HFFc6 (cell line): ENCODE results near the gene TLX2. TPM values are rescaled to one million over a fixed set of nuclear protein-coding genes. Genes with fewer than 3 reads are reported as not detected.
A peak's percentile ranks its signal among the peaks of the same experiment; 100 is the strongest.
"Not testable (repeated sequence)": the region's sequence is repeated elsewhere in the genome, so short reads cannot be mapped to it uniquely, and the experiment has no call there.

ENCODE experiments used
- DNase-seq: peaks from one replicate; pipeline ENCODE4 v3.0.0-alpha.2; 2018
- H3K27ac Mint-ChIP-seq: 2 replicates; pipeline ENCODE4 v1.8.0; 2020; ENCODE audit warnings: mild to moderate bottlenecking, mixed read lengths
- H3K27me3 Mint-ChIP-seq: 2 replicates; pipeline ENCODE4 v1.8.0; 2021; ENCODE audit warnings: mild to moderate bottlenecking, moderate library complexity, mixed read lengths; ENCODE audit not compliant: insufficient read depth
- H3K36me3 Mint-ChIP-seq: 2 replicates; pipeline ENCODE4 v1.8.0; 2021; ENCODE audit warnings: low read depth, mixed read lengths
- H3K4me1 Mint-ChIP-seq: 2 replicates; pipeline ENCODE4 v1.8.0; 2020; ENCODE audit warnings: low read depth, mixed read lengths
- H3K4me3 Mint-ChIP-seq: 2 replicates; pipeline ENCODE4 v1.8.0; 2020; ENCODE audit warnings: mild to moderate bottlenecking, moderate library complexity, mixed read lengths
- H3K9me3 Mint-ChIP-seq: 2 replicates; pipeline ENCODE4 v1.8.0; 2020; ENCODE audit warnings: mild to moderate bottlenecking, mixed read lengths
- CTCF ChIP-seq: fragments of 200-600 bp; sonication (generic); IDR thresholded peaks from 2 replicates; pipeline ENCODE4 v1.5.0; 2021; ENCODE audit warnings: antibody characterized with exemption, mild to moderate bottlenecking
- total RNA-seq, 6 experiments: library from RNA; stranded (reverse); fragmentation: NEBNext Ultra II Directional; extraction: Animal tissue kit (Norgen Biotek cat#: 25700); gene quantifications; 2 replicates in 1 of 6; 3 replicates in 5 of 6; pipeline ENCODE4 v1.2.3, GENCODE V29; 2021

Gene TLX2
- total RNA-seq, 6 experiments from 2014 or later = 0.17 to 0.31 (median 0.21) TPM

DNA sequence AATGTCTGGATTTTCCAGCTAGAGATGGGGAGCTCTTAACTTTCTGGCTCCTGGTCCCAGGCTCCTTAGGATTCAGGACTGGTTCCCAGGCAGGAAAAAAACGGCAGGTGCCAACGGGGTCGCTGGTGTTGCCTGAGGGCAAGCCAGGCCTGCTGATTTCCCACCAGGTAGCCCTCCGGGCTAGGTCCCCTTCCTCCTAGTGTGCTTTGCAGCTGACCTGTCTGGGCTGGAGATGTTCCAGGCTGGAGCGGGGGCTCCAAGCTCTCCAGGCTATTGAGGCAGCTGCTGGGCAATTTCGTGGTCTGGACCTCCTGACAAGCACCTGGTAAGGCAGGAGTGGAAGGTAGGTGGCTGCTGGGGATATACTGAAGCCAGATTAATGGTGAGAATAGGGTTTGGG lies 39.8 kb upstream of the TLX2 start:
- Mint-ChIP-seq H3K27ac (no peak overlapping the region; the same call in 1 of the 2 replicates), H3K9me3 (no peaks in the 10 kb centered on the region), H3K36me3 (peaks cover 54% of the 10 kb centered on the region), H3K27me3 (peaks cover 2% of the 10 kb centered on the region), H3K4me1 (peaks cover 15% of the 10 kb centered on the region), H3K4me3 (no peak overlapping the region)
- no peak for TF ChIP-seq CTCF
- DNase-seq = no peak

DNA sequence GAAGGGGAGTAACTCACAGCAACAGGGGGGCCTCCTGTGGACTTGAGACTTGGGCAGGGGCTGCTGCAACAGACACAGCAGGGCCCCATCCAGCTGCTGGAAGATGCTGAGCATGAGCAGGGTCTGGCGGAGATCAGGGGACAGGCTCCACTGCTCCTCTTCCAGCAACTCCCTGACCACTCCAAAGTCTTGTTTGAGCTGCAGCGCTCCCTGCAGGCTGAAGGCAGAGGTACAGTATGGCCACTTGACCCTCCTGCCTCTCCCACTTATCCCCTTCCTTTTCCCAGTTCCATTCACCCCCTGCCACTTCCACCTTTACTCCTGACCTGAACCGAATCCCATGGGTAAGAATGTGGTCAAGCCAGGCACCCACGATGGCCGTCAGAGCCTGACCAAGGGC lies 39.4 kb upstream of the TLX2 start:
- peak; percentile 62; the same call in 1 of the 2 replicates for TF ChIP-seq CTCF
- Mint-ChIP-seq H3K36me3 (peaks cover 51% of the 10 kb centered on the region), H3K4me1 (peaks cover 14% of the 10 kb centered on the region), H3K9me3 (no peaks in the 10 kb centered on the region), H3K4me3 (no peak overlapping the region), H3K27ac (no peak overlapping the region), H3K27me3 (peaks cover 2% of the 10 kb centered on the region)
- no peak for DNase-seq

DNA sequence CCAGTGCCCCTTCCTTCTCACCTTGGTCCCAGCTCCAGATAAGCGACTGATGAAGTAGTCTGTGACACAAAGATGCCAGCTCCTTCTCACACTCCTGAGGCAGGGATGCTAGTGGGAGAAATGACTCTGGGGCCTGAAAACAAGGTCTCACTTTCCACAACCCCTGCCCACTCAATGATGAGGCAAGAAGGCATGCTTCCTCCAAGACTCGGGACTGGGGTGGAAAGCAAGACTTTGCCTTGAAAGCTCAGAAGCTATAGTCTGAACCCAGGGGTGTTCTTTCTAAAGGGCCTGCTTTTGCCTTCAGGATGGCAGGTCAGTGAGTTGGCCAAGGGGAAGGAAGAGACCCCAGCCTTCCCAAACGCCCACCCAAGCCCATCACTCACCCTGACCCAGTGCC lies 32.8 kb upstream of the TLX2 start:
- no peaks in the 10 kb centered on the region for H3K9me3 Mint-ChIP-seq
- DNase-seq = no peak
- H3K27ac Mint-ChIP-seq = peak overlapping the region; percentile 89
- H3K27me3 Mint-ChIP-seq = peaks cover 1% of the 10 kb centered on the region; the same call in 1 of the 2 replicates
- peak overlapping the region; percentile 94 for H3K4me3 Mint-ChIP-seq
- TF ChIP-seq CTCF = no peak
- peaks cover 19% of the 10 kb centered on the region for H3K36me3 Mint-ChIP-seq
- H3K4me1 Mint-ChIP-seq = peaks cover 26% of the 10 kb centered on the region

- H3K27ac Mint-ChIP-seq = peak overlapping the region; percentile 89
- TF ChIP-seq CTCF = no peak
- H3K4me1 Mint-ChIP-seq = peaks cover 32% of the 10 kb centered on the region
- H3K36me3 Mint-ChIP-seq = peaks cover 24% of the 10 kb centered on the region
- H3K4me3 Mint-ChIP-seq = peak overlapping the region; percentile 94
- peaks cover 1% of the 10 kb centered on the region; the same call in 1 of the 2 replicates for H3K27me3 Mint-ChIP-seq
- no peak for DNase-seq
- H3K9me3 Mint-ChIP-seq = no peaks in the 10 kb centered on the region
These were observed 32.1 kb upstream of the TLX2 start for GRCh38 chr2:74481961-74482800.

DNA sequence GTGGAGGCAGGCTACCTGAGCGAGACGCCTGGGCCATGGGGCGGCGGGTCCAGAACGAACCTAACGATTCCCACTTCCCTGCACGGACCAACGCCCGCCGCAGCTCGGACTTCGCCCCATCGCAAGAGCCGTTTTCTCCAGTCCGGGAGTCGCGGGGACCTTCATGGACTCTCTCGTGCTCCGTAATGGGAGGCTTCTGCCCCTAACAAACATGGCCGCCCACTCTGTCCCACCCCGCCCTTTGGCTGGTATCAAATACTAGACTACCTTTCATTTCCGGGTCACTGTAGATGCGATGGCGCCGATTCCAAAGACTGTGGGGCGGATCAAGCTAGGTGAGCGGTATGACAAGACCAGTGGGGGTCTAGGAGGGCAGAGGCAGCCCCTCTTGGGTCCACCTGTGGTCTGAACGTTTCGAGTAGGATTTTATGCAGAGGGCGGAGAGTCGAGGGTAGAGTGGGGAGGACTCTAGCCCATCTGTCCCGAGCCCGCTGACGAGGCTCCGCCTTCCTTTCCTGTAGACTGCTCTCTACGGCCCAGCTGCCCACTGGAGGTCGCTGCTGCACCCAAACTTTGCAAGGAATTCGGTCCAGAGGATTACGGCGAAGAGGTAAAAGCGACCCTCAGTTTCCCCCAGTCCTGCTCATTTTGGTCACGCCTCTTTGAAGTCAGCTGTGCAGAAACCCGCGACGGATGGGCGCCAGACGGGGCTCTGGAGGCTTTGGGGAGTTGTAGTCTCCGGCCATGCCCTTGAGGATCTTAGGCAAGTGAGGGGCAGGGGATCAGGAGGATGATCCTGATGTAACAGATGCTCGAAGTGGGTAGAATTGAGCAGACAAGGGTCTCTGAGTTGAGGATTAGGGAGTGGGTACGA lies 31.2 kb upstream of the TLX2 start, which contains the start of the genes CCDC142 and TTC31:
CCDC142 (minus strand) TSS at position 198 of the 874 bp plus-strand sequence; CDS start at position 37, 161 bp downstream.
TTC31 (plus strand) TSS at position 281 of the 874 bp plus-strand sequence; CDS start at position 296, 15 bp downstream.
- peak; percentile 93 for DNase-seq
- H3K4me3 Mint-ChIP-seq = peak within 1 kb of the TSS; percentile 94
- peak within 1 kb of the TSS; percentile 89 for H3K27ac Mint-ChIP-seq
- peaks cover 36% of the 10 kb centered on the region for H3K4me1 Mint-ChIP-seq
- peak; percentile 90 for TF ChIP-seq CTCF
- H3K36me3 Mint-ChIP-seq = peaks cover 19% of the 10 kb centered on the region
- peaks cover 1% of the 10 kb centered on the region; the same call in 1 of the 2 replicates for H3K27me3 Mint-ChIP-seq
- H3K9me3 Mint-ChIP-seq = no peaks in the 10 kb centered on the region

DNA sequence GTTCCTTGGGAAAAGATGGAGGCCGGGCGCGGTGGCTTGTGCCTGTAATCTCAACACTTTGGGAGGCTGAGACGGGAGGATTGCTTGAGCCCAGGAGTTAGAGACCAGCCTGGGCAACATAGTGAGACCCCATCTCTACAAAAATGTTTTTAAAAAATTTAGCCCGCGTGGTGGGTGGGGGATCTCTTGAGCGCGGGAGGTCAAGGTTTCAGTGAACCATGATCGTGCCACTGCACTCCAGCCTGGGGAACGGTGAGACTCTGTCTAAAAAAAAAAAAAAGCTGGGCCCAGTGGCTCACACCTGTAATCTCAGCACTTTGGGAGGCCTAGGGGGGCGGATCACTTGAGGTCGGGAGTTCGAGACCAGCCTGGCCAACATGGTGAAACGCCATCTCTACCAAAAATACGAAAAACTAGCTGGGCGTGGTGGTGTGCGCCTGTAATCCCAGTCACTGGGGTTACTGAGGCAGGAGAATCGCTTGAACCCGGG lies 30.5 kb upstream of the TLX2 start:
- H3K27ac Mint-ChIP-seq = peak overlapping the region; percentile 89
- H3K4me3 Mint-ChIP-seq = peak overlapping the region; percentile 94
- not testable (repeated sequence) for DNase-seq

More for the DNA sequence above, 30.5 kb upstream of the TLX2 start:
- Mint-ChIP-seq H3K4me1 (peaks cover 43% of the 10 kb centered on the region), H3K36me3 (peaks cover 24% of the 10 kb centered on the region)
- not testable (repeated sequence) for H3K27me3 Mint-ChIP-seq, H3K9me3 Mint-ChIP-seq
